GM19035 (cell line): ENCODE results near the gene CNTRL.

Experiments used
- ATAC-seq: cut with Tn5 transposase; IDR thresholded peaks from one replicate; pipeline ENCODE4 v1.9.1; 2021; ENCODE audit not compliant: unreplicated experiment

CNTRL gene

GRCh38 chr9:121199921-121200320 lies 125.2 kb downstream of the CNTRL start:
- ATAC-seq = no peak

DNA sequence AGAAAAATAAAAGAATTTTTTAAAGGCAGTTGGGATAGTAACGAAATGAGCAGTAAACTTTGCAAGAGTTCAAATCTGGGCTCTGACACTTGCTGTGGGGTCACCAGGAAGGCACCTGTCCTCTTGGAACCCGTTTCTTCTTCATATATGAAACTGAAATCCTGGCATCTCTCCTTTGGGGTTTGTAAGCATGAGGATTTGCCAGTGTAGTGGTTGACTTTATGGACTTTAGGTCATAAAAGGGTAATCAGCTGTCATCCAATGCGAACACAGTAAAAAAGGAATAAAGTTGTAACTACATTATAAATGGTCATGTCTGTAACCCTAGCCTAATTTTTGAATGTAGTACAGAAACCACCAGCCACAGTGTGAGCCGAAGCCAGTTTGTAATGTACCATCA lies 125.6 kb downstream of the CNTRL start:
- ATAC-seq = no peak

- ATAC-seq = peak; percentile 28
Measured at GRCh38 chr9:121201045-121201737, 126.4 kb downstream of the CNTRL start.

- ATAC-seq = peak; percentile 80
Measured at GRCh38 chr9:121201738-121202533, 127.2 kb downstream of the CNTRL start, which contains the start of gene RAB14. Gene RAB14, minus strand, starts transcription at chr9:121201869. Its CDS starts 8,457 bp downstream, at chr9:121193412.

DNA sequence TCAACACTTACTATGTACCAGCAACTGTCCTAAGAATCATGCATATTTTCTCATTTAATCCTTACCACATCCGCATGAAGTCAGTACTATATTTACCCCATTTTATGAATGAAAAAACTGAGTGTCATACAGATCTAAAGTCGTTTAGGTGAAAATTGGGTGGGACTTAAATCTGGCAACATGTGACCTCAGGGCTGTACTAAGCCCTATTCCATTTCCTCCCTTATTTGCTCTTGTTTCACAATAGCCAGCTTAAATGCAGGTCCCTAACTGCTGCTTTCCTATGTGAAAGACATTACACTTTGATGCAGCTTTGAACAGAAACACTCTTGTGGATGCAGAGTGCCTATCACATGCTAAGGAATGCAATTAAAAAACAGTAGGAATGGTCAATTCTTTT lies 129.4 kb downstream of the CNTRL start:
- no peak for ATAC-seq

DNA sequence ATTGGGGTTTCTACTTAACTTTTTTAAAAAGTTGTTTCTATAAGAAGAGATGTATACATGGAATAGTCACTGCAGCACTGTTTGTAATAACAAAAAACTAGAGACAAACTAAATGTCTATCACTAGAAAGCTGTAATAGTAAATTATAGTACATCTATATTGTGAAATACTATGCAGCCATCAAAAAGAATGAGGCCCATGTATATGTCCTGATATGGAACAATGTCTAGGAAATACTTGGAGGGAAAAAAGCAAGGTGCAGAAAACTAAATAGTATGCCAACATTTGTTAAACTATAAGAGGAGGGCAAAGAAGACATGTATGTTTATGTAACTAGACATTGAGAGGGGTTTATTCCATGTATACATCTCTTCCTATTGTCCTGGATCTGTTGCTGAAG lies 129.9 kb downstream of the CNTRL start:
- no peak for ATAC-seq

DNA sequence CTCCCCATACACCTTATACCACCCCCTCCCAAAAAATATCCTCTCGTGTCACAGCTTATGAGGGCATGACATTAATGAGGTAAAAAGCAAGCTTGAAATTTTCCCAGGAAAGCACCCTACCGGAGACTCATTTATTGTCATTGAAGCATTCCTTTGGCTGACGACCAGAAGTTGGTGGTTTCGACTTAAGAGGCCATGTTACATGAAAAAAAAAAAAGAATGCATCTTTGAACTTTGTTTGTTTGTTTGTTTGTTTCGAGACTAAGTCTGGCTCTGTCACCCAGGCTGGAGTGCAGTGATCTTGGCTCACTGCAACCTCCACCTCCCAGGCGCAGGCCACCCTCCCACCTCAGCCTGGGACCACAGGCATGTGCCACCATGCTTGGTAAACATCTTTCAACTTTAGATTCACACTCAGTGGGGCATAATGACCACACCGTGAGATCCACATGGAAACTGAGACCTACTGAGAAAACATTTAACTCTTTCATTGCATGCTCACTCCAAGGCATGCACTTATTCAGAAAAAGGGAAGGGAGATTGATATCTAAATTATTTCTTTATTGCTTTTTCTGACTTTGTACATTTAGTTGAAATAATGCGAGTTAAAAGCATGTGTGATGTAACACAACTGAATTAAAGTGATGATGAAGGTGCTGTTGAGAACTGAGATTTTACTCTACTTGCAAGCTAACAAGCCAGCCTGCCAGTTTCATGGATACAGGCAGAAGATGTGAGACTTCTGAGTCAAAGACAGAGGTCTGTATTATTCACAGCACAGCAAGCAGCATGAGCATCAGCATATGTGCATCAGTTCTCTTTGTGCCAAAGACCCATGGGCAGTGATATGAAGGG lies 132.0 kb downstream of the CNTRL start:
- ATAC-seq = peak; percentile 30

DNA sequence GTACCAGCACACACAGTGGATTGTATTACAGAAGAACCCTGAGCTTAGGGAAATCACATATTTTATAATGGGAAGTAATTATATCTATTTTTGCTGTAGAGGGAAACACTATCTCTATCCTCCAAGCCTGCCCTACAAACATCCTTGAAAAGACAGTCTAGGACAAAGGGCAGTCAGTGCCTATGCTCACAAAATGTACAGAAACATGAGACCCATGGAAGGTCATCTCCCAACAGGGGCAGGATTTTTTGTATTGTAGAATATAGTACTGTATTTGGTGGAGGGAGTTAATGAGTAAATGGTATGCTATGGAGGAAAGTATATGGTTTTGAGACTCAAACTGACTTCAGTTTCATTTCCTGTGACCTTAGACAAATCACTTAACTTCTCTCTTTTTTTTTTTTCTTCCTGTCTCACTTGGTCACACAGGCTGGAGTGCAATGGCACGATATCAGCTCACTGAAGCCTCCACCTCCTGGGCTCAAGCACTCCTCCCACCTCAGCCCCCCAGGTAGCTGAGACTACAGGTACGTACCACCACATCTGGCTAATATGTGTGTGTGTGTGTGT lies 132.7 kb downstream of the CNTRL start:
- peak; percentile 81 for ATAC-seq

GRCh38 chr9:121210536-121210935 lies 135.8 kb downstream of the CNTRL start:
- no peak for ATAC-seq

GRCh38 chr9:121213136-121213806 lies 138.5 kb downstream of the CNTRL start:
- no peak for ATAC-seq

- no peak for ATAC-seq
Measured at GRCh38 chr9:121214005-121214404, 139.2 kb downstream of the CNTRL start.

- no peak for ATAC-seq
Measured at GRCh38 chr9:121216271-121216805, 141.6 kb downstream of the CNTRL start.

GRCh38 chr9:121217609-121218292 lies 143.0 kb downstream of the CNTRL start:
- ATAC-seq = peak; percentile 90

GRCh38 chr9:121218357-121219027 lies 143.7 kb downstream of the CNTRL start:
- ATAC-seq = peak; percentile 23

DNA sequence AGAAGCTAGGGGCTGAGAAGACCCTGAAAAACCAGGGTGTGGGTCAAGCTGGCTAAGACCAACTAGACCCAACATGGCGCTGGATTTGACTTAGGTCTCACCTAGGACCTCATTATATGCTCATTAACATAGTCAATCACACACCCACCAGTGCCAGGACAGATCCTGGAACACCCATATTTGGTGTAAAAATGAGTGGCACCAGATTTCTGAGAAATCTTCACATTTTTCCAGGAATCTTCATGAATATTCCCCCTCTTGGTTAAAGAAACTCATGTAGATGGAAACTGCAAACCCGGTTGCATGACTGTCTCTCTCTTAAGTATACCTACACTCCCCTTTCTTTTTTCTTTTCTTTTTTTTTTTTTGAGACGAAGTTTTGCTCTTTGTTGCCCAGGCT lies 144.8 kb downstream of the CNTRL start:
- ATAC-seq = no peak

DNA sequence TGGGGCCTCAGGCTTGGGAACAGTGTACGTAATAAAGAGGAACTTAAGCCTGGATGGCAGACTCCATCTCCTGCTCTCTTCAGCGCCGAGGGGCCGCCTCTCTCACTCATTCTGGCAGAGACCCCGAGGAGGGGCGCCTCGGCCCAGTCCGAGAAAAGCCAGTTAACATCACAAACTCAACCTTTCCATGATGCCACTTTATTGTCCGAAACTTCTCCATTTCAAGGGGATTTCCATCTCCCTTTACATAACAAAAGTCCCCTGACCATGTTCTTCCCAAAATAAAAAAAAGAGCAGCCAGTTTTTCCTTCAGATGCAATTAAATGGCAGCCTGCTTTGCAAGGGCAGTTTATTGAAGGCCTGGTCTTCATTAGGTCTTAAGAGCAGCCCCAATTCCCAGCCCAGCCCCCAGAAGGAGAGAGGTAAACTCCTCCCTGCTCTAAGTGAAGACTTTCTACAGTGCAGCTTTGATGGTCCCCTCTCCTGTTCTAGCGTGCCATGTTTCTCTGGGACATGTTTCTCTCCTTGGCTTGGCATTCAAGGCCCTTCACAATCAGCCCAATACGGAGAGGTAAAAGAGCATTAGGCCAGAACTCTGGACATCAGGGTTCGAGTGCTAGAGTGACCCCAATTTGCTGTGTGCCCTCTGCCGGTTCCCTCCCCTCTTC lies 146.4 kb downstream of the CNTRL start:
- no peak for ATAC-seq

- no peak for ATAC-seq
Measured at GRCh38 chr9:121221664-121222055, 146.9 kb downstream of the CNTRL start.

DNA sequence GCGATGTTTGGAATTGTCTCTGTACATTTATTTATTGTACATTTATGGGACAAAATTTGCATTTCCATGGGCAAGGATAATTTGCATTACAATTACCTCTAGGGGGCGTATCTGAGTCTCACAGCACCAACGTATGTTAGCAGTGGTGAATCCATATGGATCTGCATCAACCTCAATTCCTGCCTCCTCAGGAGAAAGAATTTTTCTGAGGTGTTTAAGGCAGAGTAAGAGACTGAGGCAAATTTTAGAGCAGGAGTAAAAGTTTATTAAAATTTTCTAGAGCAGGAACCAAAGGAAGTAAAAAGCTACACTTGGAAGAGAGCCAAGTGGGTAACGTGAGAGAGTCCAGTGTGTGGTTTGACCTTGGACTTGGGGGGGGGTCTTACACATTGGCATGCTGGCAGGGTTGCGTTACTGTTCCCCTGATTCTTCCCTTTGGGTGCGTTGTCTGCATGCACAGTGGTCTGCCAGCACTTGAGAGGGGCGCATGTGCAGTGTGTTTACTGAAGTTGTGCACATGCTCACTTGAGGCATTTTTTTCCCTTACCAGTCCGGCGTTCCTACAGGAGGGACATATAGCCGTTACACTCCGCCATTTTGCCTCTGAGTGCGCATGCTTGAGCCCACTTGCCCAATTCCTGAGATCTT lies 147.9 kb downstream of the CNTRL start:
- no peak for ATAC-seq
